Hepatocyte (in vitro differentiated cells): ENCODE data around the gene LCN12. TPM values are rescaled to one million over a fixed set of nuclear protein-coding genes. Genes with fewer than 3 reads are reported as not detected.

Experiments used
- DNase-seq: peaks from one replicate; pipeline ENCODE4 v3.0.0-alpha.2; 2016; ENCODE audit warnings: low spot score
- H2AFZ ChIP-seq: fragments of 200-600 bp; sonication (generic); 2 replicates; pipeline ENCODE4 v1.6.0; 2016; ENCODE audit warnings: antibody characterized with exemption, mild to moderate bottlenecking
- H3K27ac ChIP-seq: fragments of 200-600 bp; sonication (generic); 2 replicates; pipeline ENCODE4 v1.5.1; 2016; ENCODE audit warnings: mild to moderate bottlenecking
- H3K27me3 ChIP-seq: fragments of 200-600 bp; sonication (generic); 2 replicates; pipeline ENCODE4 v1.6.1; 2016
- H3K36me3 ChIP-seq: fragments of 200-600 bp; sonication (generic); replicated peaks from 2 replicates; pipeline ENCODE4 v1.5.1; 2016; ENCODE audit warnings: low read depth; ENCODE audit not compliant: insufficient read depth
- H3K4me1 ChIP-seq: fragments of 200-600 bp; sonication (generic); 2 replicates; pipeline ENCODE4 v1.5.1; 2016; ENCODE audit warnings: mild to moderate bottlenecking, moderate library complexity; ENCODE audit not compliant: insufficient read depth
- H3K4me2 ChIP-seq: fragments of 200-600 bp; sonication (generic); 2 replicates; pipeline ENCODE4 v1.6.0; 2016
- H3K4me3 ChIP-seq: fragments of 200-600 bp; sonication (generic); 2 replicates; pipeline ENCODE4 v1.5.1; 2016; ENCODE audit warnings: mild to moderate bottlenecking
- H3K79me2 ChIP-seq: fragments of 200-600 bp; sonication (generic); 2 replicates; pipeline ENCODE4 v1.6.0; 2017; ENCODE audit warnings: mild to moderate bottlenecking
- H3K9me2 ChIP-seq: fragments of 200-600 bp; sonication (generic); replicated peaks from 2 replicates; pipeline ENCODE4 v1.6.0; 2017; ENCODE audit warnings: mild to moderate bottlenecking; ENCODE audit not compliant: insufficient read depth
- H3K9me3 ChIP-seq: fragments of 200-600 bp; sonication (generic); 2 replicates; pipeline ENCODE4 v1.5.1; 2016; ENCODE audit warnings: low read depth, mild to moderate bottlenecking
- H4K20me1 ChIP-seq: fragments of 200-600 bp; sonication (generic); 2 replicates; pipeline ENCODE4 v1.6.0; 2016; ENCODE audit warnings: mild to moderate bottlenecking; ENCODE audit not compliant: insufficient read depth, poor library complexity, severe bottlenecking
- CTCF ChIP-seq: fragments of 200-600 bp; sonication (generic); IDR thresholded peaks from 2 replicates; pipeline ENCODE4 v1.5.1; 2016; ENCODE audit warnings: antibody characterized with exemption, mild to moderate bottlenecking; ENCODE audit not compliant: poor library complexity
- EZH2 ChIP-seq: fragments of 200-600 bp; sonication (generic); IDR thresholded peaks from 2 replicates; pipeline ENCODE4 v1.6.1; 2016; ENCODE audit warnings: antibody characterized with exemption, mild to moderate bottlenecking, borderline replicate concordance
- EZH2phosphoT487 ChIP-seq: fragments of 200-600 bp; sonication (generic); IDR thresholded peaks from one replicate; pipeline ENCODE4 v1.6.1; 2018; ENCODE audit warnings: antibody characterized with exemption, mild to moderate bottlenecking, low read depth, moderate library complexity; ENCODE audit not compliant: unreplicated experiment, severe bottlenecking
- WGBS: methylation state at CpG from one replicate; pipeline ENCODE4 v1.1.6; 2016; ENCODE audit warnings: low lambda C conversion rate; ENCODE audit errors: missing lambda C conversion rate; 5-methylcytosine and 5-hydroxymethylcytosine counted together
- polyA plus RNA-seq: library from polyadenylated mRNA; unstranded; fragments of >200 nt; fragmentation: Nextera tagmentation; extraction: Ambion mirVana; gene quantifications from 2 replicates; pipeline ENCODE4 v1.2.1, GENCODE V29; 2016
- total RNA-seq: library from RNA; depleted of rRNA; stranded (reverse); fragments of >200 nt; gene quantifications from 2 replicates; pipeline ENCODE4 v1.2.3, GENCODE V29; 2014

LCN12 gene
- total and polyA plus RNA-seq, 2 experiments from 2014 or later, result 4.1 to 27.4 TPM

GRCh38 chr9:136955202-136955942 lies 3.3 kb downstream of the LCN12 start:
- no peak overlapping the region for H3K4me2 ChIP-seq
- no peak overlapping the region for H3K27ac ChIP-seq
- no peaks in the 10 kb centered on the region for H4K20me1 ChIP-seq
- no peaks in the 10 kb centered on the region for H3K9me3 ChIP-seq
- 88% methylated on average over 14 of the region's 14 CpGs for WGBS
- H3K9me2 ChIP-seq, result no peaks in the 10 kb centered on the region
- no peak overlapping the region for H3K4me3 ChIP-seq
- H2AFZ ChIP-seq, result no peak overlapping the region
- no peaks in the 10 kb centered on the region for H3K27me3 ChIP-seq
- no peaks in the 10 kb centered on the region for H3K36me3 ChIP-seq
- no peak for TF ChIP-seq EZH2
- TF ChIP-seq EZH2phosphoT487, result no peak
- peaks cover 3% of the 10 kb centered on the region for H3K79me2 ChIP-seq
- no peaks in the 10 kb centered on the region for H3K4me1 ChIP-seq
- no peak for DNase-seq

- no peaks in the 10 kb centered on the region for H3K9me3 ChIP-seq
- H2AFZ ChIP-seq, result no peak overlapping the region
- DNase-seq, result no peak
- H3K4me3 ChIP-seq, result no peak overlapping the region
- no peak for TF ChIP-seq EZH2phosphoT487
- no peak for TF ChIP-seq CTCF
- TF ChIP-seq EZH2, result no peak
- H3K27me3 ChIP-seq, result no peaks in the 10 kb centered on the region
- H4K20me1 ChIP-seq, result no peaks in the 10 kb centered on the region
- H3K79me2 ChIP-seq, result peaks cover 2% of the 10 kb centered on the region
- no peaks in the 10 kb centered on the region for H3K9me2 ChIP-seq
- no peak overlapping the region for H3K4me2 ChIP-seq
- no peak overlapping the region for H3K27ac ChIP-seq
- H3K4me1 ChIP-seq, result no peaks in the 10 kb centered on the region
- H3K36me3 ChIP-seq, result no peaks in the 10 kb centered on the region
- 94% methylated on average over 9 of the region's 9 CpGs for WGBS
Observed at GRCh38 chr9:136955943-136956335, 3.9 kb downstream of the LCN12 start.

- TF ChIP-seq EZH2phosphoT487 (no peak), EZH2 (no peak), CTCF (no peak)
- WGBS, result 90% methylated on average over 4 of the region's 4 CpGs
- no peak overlapping the region for H3K4me2 ChIP-seq
- H3K9me3 ChIP-seq, result no peaks in the 10 kb centered on the region
- no peaks in the 10 kb centered on the region for H3K4me1 ChIP-seq
- no peaks in the 10 kb centered on the region for H4K20me1 ChIP-seq
- no peak overlapping the region for H3K27ac ChIP-seq
- no peaks in the 10 kb centered on the region for H3K9me2 ChIP-seq
- no peaks in the 10 kb centered on the region for H3K27me3 ChIP-seq
- no peak for DNase-seq
- no peaks in the 10 kb centered on the region for H3K79me2 ChIP-seq
- H3K4me3 ChIP-seq, result no peak overlapping the region
- no peak overlapping the region for H2AFZ ChIP-seq
- H3K36me3 ChIP-seq, result no peaks in the 10 kb centered on the region
Observed at GRCh38 chr9:136956604-136957003, 4.5 kb downstream of the LCN12 start.

- Histone ChIP-seq H3K9me2 (no peaks in the 10 kb centered on the region), H3K79me2 (no peaks in the 10 kb centered on the region), H3K27ac (no peak overlapping the region), H3K9me3 (no peaks in the 10 kb centered on the region), H2AFZ (no peak overlapping the region), H3K4me1 (no peaks in the 10 kb centered on the region), H3K4me3 (no peak overlapping the region), H3K4me2 (no peak overlapping the region), H3K27me3 (no peaks in the 10 kb centered on the region), H3K36me3 (no peaks in the 10 kb centered on the region), H4K20me1 (no peaks in the 10 kb centered on the region)
- TF ChIP-seq EZH2phosphoT487 (no peak), EZH2 (no peak), CTCF (no peak)
- DNase-seq, result no peak
- no CpG with 5 or more reads among the region's 1 CpG for WGBS
Observed at GRCh38 chr9:136957461-136957860, 5.4 kb downstream of the LCN12 start.
